ENCODE data around the gene KIDINS220.

KIDINS220 gene

DNA sequence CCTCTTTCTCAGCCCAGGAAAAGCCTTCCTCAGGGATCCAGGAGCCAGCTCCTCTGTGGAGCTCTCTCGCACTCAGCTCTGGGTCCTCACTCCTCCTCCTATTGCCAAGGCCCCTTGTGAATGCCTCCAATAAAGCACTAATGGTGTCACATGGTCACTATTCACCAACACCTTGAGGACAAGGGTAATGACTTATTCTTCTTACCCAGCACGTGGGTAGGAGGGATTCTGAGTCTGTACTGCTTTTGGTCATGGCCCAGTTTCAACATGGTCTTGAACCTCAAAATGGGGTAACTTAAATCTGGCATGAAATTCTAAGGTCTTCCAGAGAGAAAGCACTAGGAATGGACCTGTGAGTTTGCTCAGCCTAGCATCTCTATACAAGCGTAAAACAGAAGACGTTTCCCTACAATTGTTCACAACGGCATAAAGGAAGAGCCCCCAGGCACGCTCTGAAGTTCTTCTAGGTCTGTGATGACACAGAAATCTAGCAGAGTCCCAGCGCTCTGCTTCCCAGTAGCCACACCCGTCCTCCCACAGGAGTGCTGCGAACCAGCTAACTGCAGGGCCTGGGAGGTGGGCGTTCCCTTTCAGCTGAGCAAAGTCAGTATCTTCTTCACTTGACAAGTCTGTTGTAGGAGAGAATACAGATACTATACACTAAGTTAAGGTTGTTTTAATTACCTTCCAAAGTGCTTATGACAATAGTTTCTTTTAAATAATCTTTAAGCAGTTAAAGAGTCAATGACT is 14.6 kb upstream of the KIDINS220 start:
- no peak for DNase-seq (ENCODE audit: low read depth in 2 of 2)

DNA sequence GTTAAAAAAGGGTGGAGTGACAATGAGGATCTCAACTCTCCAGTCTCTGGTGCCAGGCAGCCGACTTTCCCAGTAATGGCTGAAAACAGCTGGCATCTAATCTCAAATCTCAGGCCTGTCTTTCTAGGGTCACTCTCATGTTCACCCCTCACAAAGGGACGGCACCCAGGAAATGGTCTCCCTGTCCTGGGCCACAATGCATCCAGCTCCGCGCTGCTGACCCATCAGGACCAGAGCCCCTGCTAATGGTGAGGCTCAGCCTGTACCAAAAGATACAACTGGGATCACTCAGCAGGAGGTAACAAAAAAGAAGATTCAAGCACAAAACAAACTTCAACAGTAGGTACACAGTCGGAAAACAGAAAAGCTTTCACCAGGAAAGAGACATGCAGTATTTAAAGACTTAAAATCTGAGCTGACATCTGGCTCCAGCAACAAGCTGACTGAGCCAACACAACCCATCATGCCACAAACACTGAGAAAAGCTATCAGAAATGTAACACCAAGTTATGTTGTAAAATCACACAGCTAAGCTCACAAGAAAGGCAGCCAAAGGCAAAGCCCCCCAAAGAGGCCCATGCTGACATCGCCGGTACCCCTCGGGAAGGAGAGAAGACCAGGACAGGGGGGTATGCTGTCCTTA is 13.6 kb upstream of the KIDINS220 start:
- DNase-seq (ENCODE audit: low read depth in 2 of 2) = no peak

DNA sequence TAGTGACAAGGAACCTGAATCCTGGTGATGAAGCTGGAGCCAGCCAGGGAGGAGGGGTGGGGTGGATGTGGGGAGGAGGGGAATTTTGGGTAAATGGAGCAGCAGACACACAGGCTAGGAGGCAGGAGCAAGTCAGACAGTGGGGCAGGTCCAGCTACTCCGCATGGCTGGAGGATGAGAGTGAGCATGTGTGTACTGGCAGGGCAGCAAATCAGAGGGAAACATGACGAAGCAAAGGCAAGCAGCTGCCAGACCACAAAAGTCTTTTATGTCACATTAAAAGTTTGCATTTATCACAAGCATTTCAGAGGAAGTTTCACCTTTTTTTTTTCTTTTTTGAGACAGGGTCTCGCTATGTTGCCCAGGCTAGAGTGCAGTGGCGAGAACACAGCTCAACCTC is 11.9 kb upstream of the KIDINS220 start:
- DNase-seq (ENCODE audit: low read depth in 2 of 2) = no peak

DNA sequence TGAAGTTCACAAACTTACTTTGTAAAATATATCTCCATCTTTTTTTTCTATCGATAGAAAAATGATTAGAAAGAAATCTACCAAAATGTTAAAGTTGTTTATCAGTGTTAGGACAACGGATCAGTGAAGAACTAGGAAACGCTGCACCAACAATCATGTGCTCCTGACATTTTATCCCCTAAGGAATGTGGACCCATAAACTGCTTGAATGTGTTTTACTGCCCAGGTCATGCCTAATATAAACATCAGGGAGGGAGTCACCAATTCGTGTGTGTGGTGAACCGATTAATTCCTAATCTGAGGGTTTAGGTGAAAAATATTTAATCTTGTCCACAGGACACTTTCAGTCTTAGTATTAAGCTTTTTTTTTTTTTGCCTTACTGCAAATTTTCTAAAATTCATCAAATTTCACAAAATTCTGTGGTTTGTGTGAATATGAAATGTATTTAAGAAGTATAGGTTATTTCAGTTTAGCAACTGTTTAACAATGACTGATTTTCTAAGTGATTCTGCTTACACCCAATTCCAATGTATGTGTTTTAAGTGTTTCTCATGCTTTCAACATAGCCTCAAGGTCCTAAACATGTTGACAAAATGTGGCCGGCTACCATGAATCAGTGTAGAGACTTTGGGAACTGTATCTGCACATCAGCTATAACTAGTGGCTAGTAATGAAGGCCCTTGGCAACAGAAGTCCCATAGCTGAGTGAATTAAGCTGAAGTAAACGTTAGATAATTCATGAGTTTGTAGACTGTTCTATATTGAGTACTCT is 11.1 kb upstream of the KIDINS220 start:
- no peak for DNase-seq (ENCODE audit: low read depth in 2 of 2)

DNA sequence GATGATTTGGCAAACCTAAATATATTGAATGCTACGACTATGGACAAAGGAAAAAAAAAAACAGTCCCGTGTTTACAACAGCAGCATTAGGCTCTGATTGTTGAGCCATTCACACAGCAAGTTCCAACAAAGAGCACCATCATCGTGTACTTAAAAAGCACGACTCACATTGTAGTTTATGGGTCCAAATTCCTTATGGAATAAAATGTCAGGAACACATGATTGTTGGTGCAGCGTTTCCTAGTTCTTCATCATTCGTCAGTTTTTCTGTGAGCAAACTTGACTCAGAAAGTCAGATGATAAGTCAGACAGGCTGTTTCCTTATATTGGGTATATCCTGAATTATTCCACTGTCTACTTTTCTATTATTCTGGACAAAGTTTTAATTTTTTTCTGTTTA is 10.0 kb upstream of the KIDINS220 start:
- DNase-seq (ENCODE audit: low read depth in 2 of 2) = no peak

DNA sequence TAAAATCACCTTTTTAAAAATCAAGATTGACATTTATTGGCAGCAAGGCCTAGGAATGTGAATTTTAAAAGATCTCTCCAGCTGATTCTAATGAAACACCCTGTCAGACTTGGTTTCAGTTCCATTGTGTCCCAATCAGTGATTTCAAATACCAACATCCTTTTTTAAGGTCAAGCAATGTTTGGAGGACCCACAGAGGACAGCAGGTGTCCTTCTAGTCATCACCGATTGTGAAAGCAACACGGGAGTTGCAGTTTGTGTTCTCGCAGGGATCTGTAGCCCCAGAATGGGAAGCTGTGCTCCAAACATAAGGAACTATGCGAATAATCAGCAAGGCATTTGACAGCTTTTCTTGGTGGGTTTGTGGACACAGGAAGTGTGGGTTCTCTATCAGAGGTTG is 4.5 kb upstream of the KIDINS220 start:
- no peak for DNase-seq (ENCODE audit: low read depth in 2 of 2)

DNA sequence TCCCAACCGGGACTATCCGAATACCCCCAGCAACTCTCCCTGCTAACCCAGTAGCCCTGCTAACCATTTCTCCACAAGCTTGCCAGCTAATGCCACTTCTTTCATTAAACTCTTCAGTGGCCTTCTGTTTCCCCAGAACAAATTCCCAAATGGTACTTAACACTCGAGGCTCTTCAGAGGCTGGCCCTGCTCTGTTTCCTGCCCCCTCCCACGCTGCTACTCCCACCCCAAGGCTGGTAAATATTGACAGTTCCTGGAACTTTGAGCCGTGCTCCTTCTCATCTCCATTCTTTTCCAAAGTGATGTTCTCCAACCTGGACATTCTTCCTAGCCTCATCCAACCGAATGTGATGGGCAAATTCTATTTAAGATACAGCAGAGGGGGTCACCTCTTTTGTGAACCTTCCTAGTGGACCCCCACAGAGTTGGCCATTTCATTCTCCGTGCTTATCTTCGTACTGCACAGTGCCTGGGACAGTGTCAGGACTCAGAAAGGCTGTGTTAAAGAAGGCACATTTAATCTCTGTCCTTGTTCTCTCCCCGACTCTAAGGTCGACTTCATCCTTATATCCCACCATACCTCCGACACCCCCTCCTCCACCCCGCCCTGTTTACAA is 3.2 kb upstream of the KIDINS220 start:
- no peak for DNase-seq (ENCODE audit: low read depth in 2 of 2)

DNA sequence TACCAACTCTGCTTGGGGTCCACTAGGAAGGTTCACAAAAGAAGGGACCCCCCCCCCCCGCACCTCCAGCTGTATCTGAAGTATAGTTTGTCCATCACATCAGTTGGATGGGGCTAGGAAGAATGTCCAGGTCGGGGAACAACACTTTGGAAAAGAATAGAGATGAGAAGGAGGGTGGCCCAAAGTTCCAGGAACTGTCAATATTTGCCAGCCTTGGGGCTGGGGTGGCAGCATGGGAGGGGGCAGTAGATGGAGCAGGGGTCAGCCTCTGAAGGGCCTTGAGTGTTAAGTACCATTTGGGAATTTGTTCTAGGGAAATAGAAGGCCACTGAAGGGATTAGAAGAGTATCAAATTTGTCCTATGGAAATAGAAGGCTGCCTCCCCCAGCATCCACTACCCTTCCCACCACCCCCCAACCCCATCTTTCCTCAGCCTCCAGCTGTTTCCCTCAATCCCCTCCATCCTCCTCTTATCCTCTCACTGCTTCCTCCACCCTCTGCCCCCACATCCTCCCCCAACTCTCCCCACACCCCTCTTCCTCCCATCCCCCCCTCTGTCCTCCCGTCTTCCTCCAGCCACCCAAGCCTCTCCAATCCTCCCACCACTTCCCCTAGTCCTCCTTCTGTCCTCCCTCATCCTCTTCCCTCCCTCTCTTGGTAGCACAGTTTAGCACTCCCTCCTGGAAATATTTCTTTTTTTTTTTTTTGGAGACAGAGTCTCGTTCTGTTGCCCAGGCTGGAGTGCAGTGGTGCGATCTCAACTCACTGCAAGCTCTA is 2.0 kb upstream of the KIDINS220 start:
- DNase-seq (ENCODE audit: low read depth in 2 of 2) = no peak

DNA sequence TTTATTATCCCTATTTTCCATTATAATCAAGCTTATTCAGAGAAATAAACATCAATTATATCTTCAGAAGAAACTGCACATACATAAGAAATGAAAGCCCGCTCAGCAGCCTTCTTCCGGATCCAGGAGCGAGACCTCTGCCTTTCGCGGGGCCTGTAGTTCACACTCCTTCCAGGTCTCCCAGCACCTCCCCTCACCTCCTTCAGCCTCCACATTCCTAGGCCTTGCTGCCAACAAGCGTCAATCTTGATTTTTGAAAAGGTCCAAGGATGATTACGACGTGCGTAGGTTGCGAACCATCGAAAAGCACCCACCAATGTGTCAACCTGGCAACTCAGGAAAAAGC is 355 bp upstream of the KIDINS220 start:
- DNase-seq (ENCODE audit: low read depth in 2 of 2) = no peak

DNA sequence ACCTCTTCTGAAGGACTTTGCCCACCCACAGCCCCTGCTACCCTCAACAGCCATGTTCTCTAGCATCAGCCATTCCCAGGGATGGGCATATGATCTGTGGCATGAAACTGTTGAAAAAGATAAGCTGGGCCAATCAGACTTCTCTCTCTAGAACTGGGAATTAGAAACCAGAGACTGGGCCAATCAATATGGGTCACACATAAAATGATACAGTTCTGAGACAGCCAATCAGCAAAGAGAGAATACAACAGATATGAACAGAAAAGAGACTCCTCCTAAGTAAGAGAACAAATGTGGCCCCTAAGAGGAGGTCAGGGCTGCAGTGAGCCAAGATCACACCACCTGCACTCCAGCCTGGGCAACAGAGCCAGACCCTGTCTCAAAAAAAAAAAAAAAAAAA is 2.1 kb downstream of the KIDINS220 start:
- DNase-seq (ENCODE audit: low read depth in 2 of 2) = no peak

DNA sequence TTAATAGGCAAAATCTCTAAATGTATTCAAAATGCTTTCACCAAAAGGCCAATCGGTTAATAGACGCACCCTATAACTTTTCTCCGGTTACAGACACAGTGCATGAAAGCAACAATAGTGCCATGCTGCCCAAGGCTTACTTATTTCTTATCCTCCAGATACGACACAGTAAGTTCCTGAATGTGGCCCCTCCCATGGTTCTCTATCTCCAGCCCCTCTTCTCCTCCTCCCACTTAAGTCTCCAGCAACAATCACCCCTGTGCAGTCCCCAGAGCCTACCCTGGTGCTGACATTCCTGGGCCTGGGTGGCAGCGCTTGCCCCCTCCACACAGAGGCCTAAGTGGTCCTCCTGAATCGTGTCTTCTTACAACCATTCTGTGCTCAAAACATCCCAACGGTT is 3.6 kb downstream of the KIDINS220 start:
- no peak for DNase-seq (ENCODE audit: low read depth in 2 of 2)

DNA sequence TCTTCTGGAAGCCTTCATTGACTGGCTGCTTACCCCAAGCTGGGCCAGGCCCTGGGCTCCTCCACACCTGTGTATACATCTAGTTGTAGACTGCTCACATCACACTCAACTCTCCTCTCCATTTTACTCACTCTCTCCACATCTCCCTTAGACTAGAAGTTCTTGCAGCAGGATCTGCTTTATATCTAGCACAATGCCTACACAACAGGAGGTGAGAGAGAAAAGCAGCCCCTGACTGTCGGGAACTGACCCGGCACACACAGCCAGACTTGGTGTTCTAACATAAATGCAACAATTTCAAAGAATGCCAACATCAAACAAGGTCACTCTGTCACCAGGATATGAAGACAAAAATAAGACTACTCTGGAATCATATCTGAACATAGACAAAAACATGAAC is 5.9 kb downstream of the KIDINS220 start:
- no peak for DNase-seq (ENCODE audit: low read depth in 2 of 2)

DNA sequence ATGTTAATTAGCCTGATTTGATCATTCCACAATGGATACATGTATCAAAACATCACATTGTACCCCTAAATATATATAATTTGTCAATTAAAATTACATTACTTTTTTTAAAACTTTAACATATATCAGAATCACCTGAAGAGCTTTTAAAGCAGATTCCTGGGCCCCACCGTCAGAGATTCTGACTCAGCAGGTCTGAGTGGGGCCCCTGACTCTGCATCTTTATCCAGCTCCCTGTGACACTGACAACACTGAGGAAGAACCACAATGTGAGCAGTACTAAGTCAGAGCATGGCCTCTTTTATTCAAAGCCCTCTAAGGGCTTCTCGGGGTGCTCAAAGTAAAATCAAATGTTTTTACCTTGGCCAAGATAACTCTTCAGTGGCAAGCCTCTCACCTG is 9.7 kb downstream of the KIDINS220 start:
- DNase-seq (ENCODE audit: low read depth in 2 of 2) = no peak

DNA sequence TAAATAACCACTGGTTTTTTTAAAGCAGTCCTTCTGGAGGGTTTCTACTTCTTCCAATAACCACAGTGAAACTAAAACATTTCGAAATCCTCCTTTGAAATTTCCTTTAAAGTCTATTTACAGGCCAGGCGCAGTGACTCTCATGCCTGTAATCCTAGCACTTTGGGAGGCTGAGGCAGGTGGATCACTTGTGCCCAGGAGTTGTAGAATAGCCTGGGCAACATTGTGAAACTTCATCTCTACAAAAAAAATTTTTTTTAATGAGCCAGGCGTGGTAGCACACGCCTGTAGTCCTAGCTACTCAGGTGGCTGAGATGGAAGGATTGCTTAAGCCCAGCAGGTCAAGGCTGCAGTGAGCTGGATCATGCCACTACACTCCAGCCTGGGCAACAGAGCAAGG is 15.2 kb downstream of the KIDINS220 start:
- no peak for DNase-seq (ENCODE audit: low read depth in 2 of 2)

DNA sequence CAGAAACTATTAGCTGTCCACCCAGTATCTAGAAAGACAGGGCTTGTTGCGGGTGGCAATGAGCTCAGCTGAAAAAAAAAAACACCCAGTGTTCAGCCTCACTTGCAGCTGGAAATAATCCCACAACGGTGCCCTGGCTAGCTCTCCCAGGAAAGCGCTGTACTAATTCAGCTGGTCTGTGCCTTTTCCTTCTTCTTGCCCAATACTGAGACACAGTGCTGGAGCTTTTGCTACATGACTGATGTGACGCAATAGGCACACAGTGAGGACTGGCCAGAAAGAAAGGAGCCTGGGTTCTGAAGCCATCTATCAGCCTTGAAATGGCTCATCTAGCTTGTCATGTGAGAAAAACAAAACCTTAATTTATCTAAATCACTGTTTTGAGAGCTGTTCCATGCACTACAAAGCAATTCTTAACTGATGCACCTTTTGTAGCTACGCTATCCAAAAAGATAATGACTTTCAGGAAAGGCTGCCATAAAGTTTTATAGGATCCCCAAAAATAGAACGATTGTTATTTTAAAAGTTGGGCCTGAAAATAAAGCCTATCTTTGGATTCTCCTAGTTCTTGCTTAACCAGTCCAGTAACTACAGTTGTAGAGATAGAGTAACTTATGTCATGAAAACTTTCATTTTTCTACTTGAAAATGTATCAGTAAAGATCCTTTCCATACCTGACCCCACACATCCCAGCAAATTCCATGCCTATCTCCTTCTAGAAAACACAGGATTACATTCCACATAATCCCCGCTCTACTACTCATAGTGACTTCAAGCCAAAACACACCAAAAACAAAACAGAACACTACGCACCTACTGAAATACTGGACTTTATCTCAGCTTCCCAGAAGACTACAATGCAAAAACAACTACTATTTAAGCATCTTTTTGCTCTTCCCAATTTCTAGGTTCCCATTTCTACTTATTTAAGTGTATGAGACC is 15.9 kb downstream of the KIDINS220 start:
- no peak for DNase-seq (ENCODE audit: low read depth in 2 of 2)

DNA sequence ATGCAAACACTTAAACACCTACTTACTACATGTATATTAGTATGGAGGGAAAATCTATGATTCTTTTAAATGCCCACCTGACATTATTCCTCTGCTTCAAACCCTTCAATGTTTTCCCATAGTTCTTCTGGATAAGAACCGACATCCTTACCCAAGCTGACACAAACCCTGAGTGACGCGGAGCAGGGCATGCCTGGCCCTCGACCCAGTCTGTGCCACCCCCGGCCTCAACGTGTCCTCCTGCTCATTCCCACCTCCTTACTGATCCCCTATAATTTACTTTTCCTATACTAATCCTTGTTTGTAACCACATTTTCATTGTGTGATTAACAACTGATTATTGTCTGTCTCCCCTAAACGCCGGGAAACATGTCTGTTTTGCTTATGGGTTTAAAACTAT is 17.5 kb downstream of the KIDINS220 start:
- no peak for DNase-seq (ENCODE audit: low read depth in 2 of 2)

DNA sequence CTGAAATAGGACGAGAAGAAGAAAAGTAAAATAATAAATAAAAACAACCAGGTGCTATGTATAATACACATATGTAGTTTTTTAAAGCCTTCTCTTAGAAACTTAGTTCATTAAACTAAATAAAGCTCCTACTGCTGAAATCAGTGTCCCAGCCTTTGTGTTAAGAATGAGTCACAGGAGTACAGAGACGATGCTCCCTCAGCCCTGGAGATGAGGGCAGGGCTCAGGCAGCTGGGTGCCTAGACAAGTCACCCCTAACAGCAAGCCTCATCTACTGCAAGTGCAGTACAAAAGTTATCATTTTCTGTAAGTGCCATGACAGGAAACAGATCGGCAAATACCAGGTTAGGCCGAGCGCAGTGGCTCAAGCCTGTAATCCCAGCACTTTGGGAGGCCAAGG is 18.2 kb downstream of the KIDINS220 start:
- DNase-seq (ENCODE audit: low read depth in 2 of 2) = no peak

DNA sequence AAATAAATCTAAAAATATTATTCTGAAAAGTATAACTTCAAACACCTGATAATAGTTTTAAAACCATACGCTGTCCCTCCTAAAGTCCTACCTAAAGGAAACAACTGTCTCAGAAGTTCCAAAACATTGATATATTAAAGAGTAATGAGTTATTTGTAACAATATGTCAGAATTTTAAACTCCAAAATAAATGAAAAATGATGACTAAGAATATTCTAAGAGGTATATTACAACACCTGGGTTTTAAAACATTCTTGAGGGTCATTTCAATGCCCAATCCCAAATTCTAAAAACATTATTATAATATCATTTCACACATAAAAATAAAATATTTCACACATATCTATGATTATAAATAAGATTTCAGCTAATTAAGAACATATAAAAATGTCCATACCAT is 20.2 kb downstream of the KIDINS220 start:
- no peak for DNase-seq (ENCODE audit: low read depth in 2 of 2)

DNA sequence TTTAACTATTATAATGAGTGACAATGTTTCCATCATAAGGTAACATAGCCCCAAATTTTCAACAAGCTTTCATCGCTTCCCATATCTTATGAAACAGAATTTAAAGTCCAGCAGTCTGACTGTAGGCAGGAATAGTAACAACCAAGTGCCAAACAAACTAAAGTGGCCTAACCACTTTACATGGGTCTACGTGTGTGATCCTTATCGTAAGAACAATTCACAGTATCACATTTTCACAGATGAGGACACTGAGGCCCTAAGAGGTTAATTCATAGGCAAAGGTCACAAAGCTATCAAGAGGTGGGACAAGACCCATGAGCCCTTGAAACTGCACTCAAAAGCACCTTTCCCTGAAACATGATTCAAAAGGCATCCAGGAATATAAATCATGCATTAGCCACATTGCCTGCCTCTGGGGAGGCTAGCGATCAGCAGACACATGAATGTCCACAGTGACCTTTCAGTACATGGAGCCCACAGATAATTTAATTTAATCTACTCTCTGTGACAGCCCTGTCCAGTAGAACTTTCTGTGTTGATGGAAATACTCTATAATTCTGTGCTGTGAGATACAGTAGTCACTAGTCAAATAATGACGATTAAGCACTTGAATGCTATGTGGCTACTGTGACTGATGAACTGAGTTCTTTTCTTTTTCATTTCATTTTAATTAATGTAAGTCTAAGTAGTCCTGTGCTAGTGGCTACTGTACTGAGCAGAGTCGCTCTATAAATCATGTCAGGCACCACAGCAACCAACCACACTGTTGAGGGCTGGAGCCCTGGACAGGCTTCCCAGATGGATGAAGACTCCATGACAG is 30.3 kb downstream of the KIDINS220 start:
- no peak for DNase-seq (ENCODE audit: low read depth in 2 of 2)

All from stimulated activated CD4-positive, alpha-beta T cell treated with anti-CD3 and anti-CD28 coated beads, Interleukin-1b, Interleukin-23, amount 100 ng/mL, for 1 hour (primary cell).